Fibroblast of lung (primary cell): ENCODE results near the gene EXOC2. TPM values are rescaled to one million over a fixed set of nuclear protein-coding genes. Genes with fewer than 3 reads are reported as not detected.

ENCODE experiments used
- DNase-seq, 2 donors: peaks; one replicate each; pipeline versions ENCODE4 v3.0.0 to v3.0.0-alpha.2; 2010; ENCODE audit warnings: low read depth in 2 of 2
- H2AFZ ChIP-seq: 2 replicates; pipeline ENCODE4 v1.5.1; 2012; ENCODE audit warnings: low read length, control low read depth, inconsistent platforms
- H3K27ac ChIP-seq: 2 replicates; pipeline ENCODE4 v1.5.1; 2011; ENCODE audit warnings: low read length, control low read depth; ENCODE audit not compliant: insufficient read depth
- H3K27me3 ChIP-seq: 2 replicates; pipeline ENCODE4 v1.5.1; 2011; ENCODE audit warnings: mild to moderate bottlenecking, low read length; ENCODE audit not compliant: control insufficient read depth, insufficient read depth
- H3K36me3 ChIP-seq: 2 replicates; pipeline ENCODE4 v1.5.1; 2011; ENCODE audit warnings: low read length; ENCODE audit not compliant: control insufficient read depth, insufficient read depth
- H3K4me1 ChIP-seq: 2 replicates; pipeline ENCODE4 v1.5.1; 2011; ENCODE audit warnings: low read length; ENCODE audit not compliant: control insufficient read depth, insufficient read depth; ENCODE audit errors: extremely low read depth
- H3K4me2 ChIP-seq: 2 replicates; pipeline ENCODE4 v1.5.1; 2011; ENCODE audit warnings: low read length, control low read depth; ENCODE audit not compliant: insufficient read depth; ENCODE audit errors: extremely low read depth
- H3K4me3 ChIP-seq, 4 experiments: fragments of 200-600 bp in 1 of 4; sonication (generic) in 1 of 4; replicated peaks in 1 of 4; 2 replicates each; pipeline ENCODE4 v1.5.1; 2011 to 2016; ENCODE audit warnings: low read length in 4 of 4, low read depth in 3 of 4, mild to moderate bottlenecking in 3 of 4, control low read depth in 2 of 4, inconsistent platforms in 1 of 4, mixed read lengths in 1 of 4; ENCODE audit not compliant: insufficient read depth in 1 of 4; ENCODE audit errors: control extremely low read depth in 1 of 4
- H3K79me2 ChIP-seq: 2 replicates; pipeline ENCODE4 v1.5.1; 2012; ENCODE audit warnings: mild to moderate bottlenecking, low read length, inconsistent platforms; ENCODE audit not compliant: control insufficient read depth, insufficient read depth
- H3K9ac ChIP-seq: 2 replicates; pipeline ENCODE4 v1.5.1; 2011; ENCODE audit warnings: mild to moderate bottlenecking, low read length, control low read depth; ENCODE audit not compliant: insufficient read depth
- H3K9me3 ChIP-seq: 2 replicates; pipeline ENCODE4 v1.5.1; 2012; ENCODE audit warnings: low read depth, low read length; ENCODE audit not compliant: control insufficient read depth, insufficient read depth
- H4K20me1 ChIP-seq: 2 replicates; pipeline ENCODE4 v1.5.1; 2011; ENCODE audit warnings: low read length; ENCODE audit not compliant: control insufficient read depth, insufficient read depth; ENCODE audit errors: extremely low read depth
- EZH2 ChIP-seq: IDR thresholded peaks from 2 replicates; pipeline ENCODE4 v1.5.1; 2012; ENCODE audit warnings: low read length, control low read depth, mild to moderate bottlenecking; ENCODE audit errors: missing control alignments
- polyA plus RNA-seq, 2 donors: library from polyadenylated mRNA; depleted of rRNA in 1 of 2; stranded (reverse) in 1 of 2; unstranded in 1 of 2; fragments of >200 nt; gene quantifications; 2 replicates each; pipeline ENCODE4 v1.2.1, GENCODE V29; 2011 to 2012; ENCODE audit warnings: missing spikeins in 1 of 2
- total RNA-seq: library from RNA; depleted of rRNA; stranded (reverse); fragments of >200 nt; gene quantifications from 2 replicates; pipeline ENCODE4 v1.2.1, GENCODE V29; 2014
- TF ChIP-seq, protein P1 (sequence below), 2 donors: IDR thresholded peaks in 1 of 2; conservative IDR thresholded peaks in 1 of 2; 1 replicate in 1 of 2; 2 replicates in 1 of 2; pipeline ENCODE4 v1.5.1; 2011 to 2012; ENCODE audit warnings: low read length in 2 of 2, control low read depth in 1 of 2, inconsistent platforms in 1 of 2, low read depth in 1 of 2, mild to moderate bottlenecking in 1 of 2

Gene EXOC2
- total and polyA plus RNA-seq, 2 donors (not counting 1 experiment from before 2014, with no cell fraction given) = 19.7 to 42.3 TPM

DNA sequence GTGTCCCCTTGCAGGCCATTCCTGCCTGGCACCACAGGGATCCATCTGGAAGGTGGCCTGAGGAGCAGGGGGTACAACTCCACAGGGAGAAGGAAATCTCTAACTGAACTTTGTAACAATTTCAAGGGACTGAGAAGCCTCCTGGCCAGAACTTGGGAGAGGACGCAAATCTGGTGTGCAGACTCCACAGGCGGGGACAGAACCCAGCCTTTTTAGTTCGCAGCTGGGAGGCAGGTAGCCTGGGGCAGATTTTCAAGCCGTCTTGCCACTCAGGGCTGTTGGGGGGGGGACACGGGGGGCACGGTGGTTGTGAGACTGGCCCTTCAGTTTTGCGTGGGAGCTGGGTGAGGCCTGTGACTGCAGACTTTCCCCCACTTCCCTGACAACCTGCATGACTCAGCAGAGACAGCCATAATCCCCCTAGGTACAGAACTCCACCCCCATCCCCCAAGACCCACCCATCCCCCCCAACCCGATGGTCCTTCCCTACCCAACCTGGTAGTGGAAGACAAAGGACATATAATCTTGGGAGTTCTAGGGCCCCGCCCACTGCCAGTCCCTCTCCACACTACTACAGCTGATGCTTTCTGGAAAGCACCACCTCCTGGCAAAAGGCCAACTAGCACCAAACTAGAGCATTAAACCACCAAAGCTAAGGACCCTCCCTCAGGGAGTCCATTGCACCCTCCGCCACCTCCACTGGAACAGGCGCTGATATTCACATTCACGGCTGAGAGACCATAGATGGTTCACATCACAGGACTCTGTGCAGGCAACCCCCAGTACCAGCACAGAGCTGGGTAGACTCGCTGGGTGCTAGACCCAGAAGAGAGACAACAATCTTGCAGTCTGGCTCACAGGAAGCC lies 33.0 kb downstream of the EXOC2 start:
- Histone ChIP-seq H3K79me2 (peaks cover 6% of the 10 kb centered on the region), H3K4me2 (no peak overlapping the region), H3K9me3 (no peaks in the 10 kb centered on the region), H3K4me3 (no peak overlapping the region), H3K36me3 (peaks cover 6% of the 10 kb centered on the region), H2AFZ (no peak overlapping the region), H3K4me1 (no peaks in the 10 kb centered on the region), H3K27me3 (no peaks in the 10 kb centered on the region), H3K27ac (no peak overlapping the region), H4K20me1 (no peaks in the 10 kb centered on the region), H3K9ac (no peak overlapping the region)
- DNase-seq = no peak
- TF ChIP-seq, protein P1, sequence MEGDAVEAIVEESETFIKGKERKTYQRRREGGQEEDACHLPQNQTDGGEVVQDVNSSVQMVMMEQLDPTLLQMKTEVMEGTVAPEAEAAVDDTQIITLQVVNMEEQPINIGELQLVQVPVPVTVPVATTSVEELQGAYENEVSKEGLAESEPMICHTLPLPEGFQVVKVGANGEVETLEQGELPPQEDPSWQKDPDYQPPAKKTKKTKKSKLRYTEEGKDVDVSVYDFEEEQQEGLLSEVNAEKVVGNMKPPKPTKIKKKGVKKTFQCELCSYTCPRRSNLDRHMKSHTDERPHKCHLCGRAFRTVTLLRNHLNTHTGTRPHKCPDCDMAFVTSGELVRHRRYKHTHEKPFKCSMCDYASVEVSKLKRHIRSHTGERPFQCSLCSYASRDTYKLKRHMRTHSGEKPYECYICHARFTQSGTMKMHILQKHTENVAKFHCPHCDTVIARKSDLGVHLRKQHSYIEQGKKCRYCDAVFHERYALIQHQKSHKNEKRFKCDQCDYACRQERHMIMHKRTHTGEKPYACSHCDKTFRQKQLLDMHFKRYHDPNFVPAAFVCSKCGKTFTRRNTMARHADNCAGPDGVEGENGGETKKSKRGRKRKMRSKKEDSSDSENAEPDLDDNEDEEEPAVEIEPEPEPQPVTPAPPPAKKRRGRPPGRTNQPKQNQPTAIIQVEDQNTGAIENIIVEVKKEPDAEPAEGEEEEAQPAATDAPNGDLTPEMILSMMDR (conservative IDR thresholded peaks at IDR 0.05 in 1 of 2, IDR thresholded peaks at IDR 0.05 in 1 of 2; ENCODE audit: low read depth in 1 of 2, low read length in 2 of 2) = no peak
- TF ChIP-seq EZH2 = no peak

- no peaks in the 10 kb centered on the region for H3K4me1 ChIP-seq
- H3K36me3 ChIP-seq = peaks cover 6% of the 10 kb centered on the region
- DNase-seq = peak; percentile 68 to 94
- no peak overlapping the region for H3K4me3 ChIP-seq
- H3K9me3 ChIP-seq = no peaks in the 10 kb centered on the region
- H4K20me1 ChIP-seq = no peaks in the 10 kb centered on the region
- no peak overlapping the region for H3K9ac ChIP-seq
- H3K4me2 ChIP-seq = no peak overlapping the region
- no peak overlapping the region for H3K27ac ChIP-seq
- peaks cover 6% of the 10 kb centered on the region for H3K79me2 ChIP-seq
- no peak overlapping the region for H2AFZ ChIP-seq
- no peaks in the 10 kb centered on the region for H3K27me3 ChIP-seq
- TF ChIP-seq, protein P1 (conservative IDR thresholded peaks at IDR 0.05 in 1 of 2, IDR thresholded peaks at IDR 0.05 in 1 of 2; ENCODE audit: low read depth in 1 of 2, low read length in 2 of 2) = no peak
- no peak for TF ChIP-seq EZH2
Measured at GRCh38 chr6:658244-658643, 34.7 kb downstream of the EXOC2 start.

- no peak overlapping the region for H2AFZ ChIP-seq
- no peak for DNase-seq
- no peak for TF ChIP-seq EZH2
- TF ChIP-seq, protein P1 (conservative IDR thresholded peaks at IDR 0.05 in 1 of 2, IDR thresholded peaks at IDR 0.05 in 1 of 2; ENCODE audit: low read depth in 1 of 2, low read length in 2 of 2) = no peak
- H3K9me3 ChIP-seq = no peaks in the 10 kb centered on the region
- no peaks in the 10 kb centered on the region for H4K20me1 ChIP-seq
- no peaks in the 10 kb centered on the region for H3K27me3 ChIP-seq
- H3K79me2 ChIP-seq = peaks cover 6% of the 10 kb centered on the region
- H3K4me1 ChIP-seq = no peaks in the 10 kb centered on the region
- peaks cover 6% of the 10 kb centered on the region for H3K36me3 ChIP-seq
- no peak overlapping the region for H3K4me3 ChIP-seq
- no peak overlapping the region for H3K4me2 ChIP-seq
- no peak overlapping the region for H3K9ac ChIP-seq
- no peak overlapping the region for H3K27ac ChIP-seq
Measured at GRCh38 chr6:657743-658142, 35.2 kb downstream of the EXOC2 start.
